ENCODE results near the gene SLC10A6. TPM values are rescaled to one million over a fixed set of nuclear protein-coding genes. Genes with fewer than 3 reads are reported as not detected.

The SLC10A6 gene
- total and polyA plus RNA-seq, 2 experiments from 2014 or later, result not detected

GRCh38 chr4:86825511-86825910, 23.7 kb downstream of the SLC10A6 start:
- Histone ChIP-seq H3K27me3 (no peaks in the 10 kb centered on the region), H3K4me3 (no peak overlapping the region), H3K27ac (no peak overlapping the region), H3K36me3 (no peaks in the 10 kb centered on the region), H3K9me3 (ENCODE audit: low read depth) (no peaks in the 10 kb centered on the region), H3K4me1 (ENCODE audit: low read depth) (no peaks in the 10 kb centered on the region)
- DNase-seq (ENCODE audit: low read depth in 1 of 2, low spot score in 1 of 2), result no peak
- TF ChIP-seq CTCF (IDR thresholded peaks at IDR 0.05; ENCODE audit: low read depth, low read length), result no peak

- H3K27me3 ChIP-seq, result no peaks in the 10 kb centered on the region
- H3K9me3 ChIP-seq (ENCODE audit: low read depth), result no peaks in the 10 kb centered on the region
- DNase-seq (ENCODE audit: low read depth in 1 of 2, low spot score in 1 of 2), result no peak
- H3K4me1 ChIP-seq (ENCODE audit: low read depth), result no peaks in the 10 kb centered on the region
- H3K27ac ChIP-seq, result no peak overlapping the region
- no peak overlapping the region for H3K4me3 ChIP-seq
- no peak for TF ChIP-seq CTCF (IDR thresholded peaks at IDR 0.05; ENCODE audit: low read depth, low read length)
- no peaks in the 10 kb centered on the region for H3K36me3 ChIP-seq
Observed at GRCh38 chr4:86822136-86822535, 27.0 kb downstream of the SLC10A6 start.

GRCh38 chr4:86821151-86821550, 28.0 kb downstream of the SLC10A6 start:
- Histone ChIP-seq H3K4me3 (no peak overlapping the region), H3K9me3 (ENCODE audit: low read depth) (no peaks in the 10 kb centered on the region), H3K27me3 (no peaks in the 10 kb centered on the region), H3K36me3 (no peaks in the 10 kb centered on the region), H3K4me1 (ENCODE audit: low read depth) (no peaks in the 10 kb centered on the region), H3K27ac (no peak overlapping the region)
- TF ChIP-seq CTCF (IDR thresholded peaks at IDR 0.05; ENCODE audit: low read depth, low read length), result no peak
- DNase-seq (ENCODE audit: low read depth in 1 of 2, low spot score in 1 of 2), result no peak

- Histone ChIP-seq H3K27ac (no peak overlapping the region), H3K9me3 (ENCODE audit: low read depth) (no peaks in the 10 kb centered on the region), H3K27me3 (no peaks in the 10 kb centered on the region), H3K36me3 (peaks cover 7% of the 10 kb centered on the region), H3K4me3 (no peak overlapping the region), H3K4me1 (ENCODE audit: low read depth) (no peaks in the 10 kb centered on the region)
- no peak for DNase-seq (ENCODE audit: low read depth in 1 of 2, low spot score in 1 of 2)
- no peak for TF ChIP-seq CTCF (IDR thresholded peaks at IDR 0.05; ENCODE audit: low read depth, low read length)
Observed at GRCh38 chr4:86819561-86819960, 29.6 kb downstream of the SLC10A6 start.

GRCh38 chr4:86818841-86819240, 30.3 kb downstream of the SLC10A6 start:
- DNase-seq (ENCODE audit: low read depth in 1 of 2, low spot score in 1 of 2), result no peak

More at GRCh38 chr4:86818841-86819240, 30.3 kb downstream of the SLC10A6 start:
- no peak for TF ChIP-seq CTCF (IDR thresholded peaks at IDR 0.05; ENCODE audit: low read depth, low read length)
- Histone ChIP-seq H3K27me3 (no peaks in the 10 kb centered on the region), H3K27ac (no peak overlapping the region), H3K4me3 (no peak overlapping the region), H3K4me1 (ENCODE audit: low read depth) (no peaks in the 10 kb centered on the region), H3K36me3 (peaks cover 9% of the 10 kb centered on the region), H3K9me3 (ENCODE audit: low read depth) (no peaks in the 10 kb centered on the region)
